Gastroesophageal sphincter (tissue), 3 donors: Measurements from ENCODE around the gene PDE3A.

Source experiments
- EP300 ChIP-seq: sonication (generic); formaldehyde crosslinking; IDR thresholded peaks from one replicate; pipeline ENCODE4 v1.6.1; 2017; ENCODE audit warnings: antibody characterized with exemption, mild to moderate bottlenecking
- POLR2A ChIP-seq, 2 donors: fragments of 450-650 bp; IDR thresholded peaks; one replicate each; pipeline ENCODE4 v1.6.1; 2017; ENCODE audit warnings: antibody characterized with exemption in 2 of 2, mild to moderate bottlenecking in 2 of 2, moderate library complexity in 1 of 2
- TF ChIP-seq, protein P1 (sequence below), 4 experiments: fragments of 200-600 bp in 2 of 4; fragments of 450-650 bp in 2 of 4; sonication (generic) in 1 of 4; IDR thresholded peaks; one replicate each; pipeline ENCODE4 v1.5.1; 2017 to 2019; ENCODE audit warnings: antibody characterized with exemption in 4 of 4, mild to moderate bottlenecking in 2 of 4, moderate library complexity in 2 of 4

DNA sequence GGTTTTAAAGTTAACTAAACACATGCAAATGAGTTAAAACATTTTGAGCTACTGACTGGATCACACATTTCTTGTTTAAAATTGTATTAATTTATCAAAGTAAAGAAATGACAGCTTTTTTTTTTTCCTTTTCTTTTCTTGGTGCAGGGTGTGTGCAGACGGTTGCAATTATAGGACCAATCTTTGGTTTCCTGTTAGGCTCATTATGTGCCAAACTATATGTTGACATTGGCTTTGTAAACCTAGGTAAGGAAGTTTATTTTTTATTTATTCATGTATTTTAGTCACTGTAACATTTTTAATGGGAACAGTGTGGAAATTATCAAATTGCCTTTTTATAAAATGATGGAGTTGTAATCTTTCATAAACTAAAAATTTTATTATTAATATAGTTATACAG lies 348.6 kb downstream of the PDE3A start:
- TF ChIP-seq, protein P1, sequence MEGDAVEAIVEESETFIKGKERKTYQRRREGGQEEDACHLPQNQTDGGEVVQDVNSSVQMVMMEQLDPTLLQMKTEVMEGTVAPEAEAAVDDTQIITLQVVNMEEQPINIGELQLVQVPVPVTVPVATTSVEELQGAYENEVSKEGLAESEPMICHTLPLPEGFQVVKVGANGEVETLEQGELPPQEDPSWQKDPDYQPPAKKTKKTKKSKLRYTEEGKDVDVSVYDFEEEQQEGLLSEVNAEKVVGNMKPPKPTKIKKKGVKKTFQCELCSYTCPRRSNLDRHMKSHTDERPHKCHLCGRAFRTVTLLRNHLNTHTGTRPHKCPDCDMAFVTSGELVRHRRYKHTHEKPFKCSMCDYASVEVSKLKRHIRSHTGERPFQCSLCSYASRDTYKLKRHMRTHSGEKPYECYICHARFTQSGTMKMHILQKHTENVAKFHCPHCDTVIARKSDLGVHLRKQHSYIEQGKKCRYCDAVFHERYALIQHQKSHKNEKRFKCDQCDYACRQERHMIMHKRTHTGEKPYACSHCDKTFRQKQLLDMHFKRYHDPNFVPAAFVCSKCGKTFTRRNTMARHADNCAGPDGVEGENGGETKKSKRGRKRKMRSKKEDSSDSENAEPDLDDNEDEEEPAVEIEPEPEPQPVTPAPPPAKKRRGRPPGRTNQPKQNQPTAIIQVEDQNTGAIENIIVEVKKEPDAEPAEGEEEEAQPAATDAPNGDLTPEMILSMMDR (IDR thresholded peaks at IDR 0.05): no peak
- no peak for TF ChIP-seq EP300
- no peak for TF ChIP-seq POLR2A (IDR thresholded peaks at IDR 0.05)
